A549 treated with ZK216348 at 1 μM for 4 hours (cell line): ENCODE results near the gene CRADD. TPM values are rescaled to one million over a fixed set of nuclear protein-coding genes. Genes with fewer than 3 reads are reported as not detected.

Source experiments
- total RNA-seq: library from RNA; stranded (reverse); fragments of 200-300 nt; extraction: Qiagen RNA extraction; gene quantifications from 5 replicates; pipeline ENCODE4 v1.2.3, GENCODE V29; 2022; ENCODE audit warnings: low read depth

The CRADD gene
- 9.1 to 17.1 TPM (median 10.3 TPM) in 5 replicates for total RNA-seq

GRCh38 chr12:93677195-93678064 lies at the start of gene CRADD:
Gene CRADD (plus strand): TSS chr12:93677375.

Other genes with a start within 250 kb of the CRADD start
- 129 to 198 TPM (median 154 TPM) in 5 replicates for gene UBE2N, start 235.4 kb upstream of the CRADD start, total RNA-seq
- gene MRPL42, start 209.9 kb upstream of the CRADD start, total RNA-seq: 45.9 to 81.1 TPM (median 48.8 TPM) in 5 replicates
- 15.7 to 25.1 TPM (median 20.4 TPM) in 5 replicates for gene SOCS2, start 104.7 kb upstream of the CRADD start, total RNA-seq